ENCODE measurements around the gene C16orf82.
"Not testable (repeated sequence)": the region's sequence is repeated elsewhere in the genome, so short reads cannot be mapped to it uniquely, and the experiment has no call there.

The C16orf82 gene

DNA sequence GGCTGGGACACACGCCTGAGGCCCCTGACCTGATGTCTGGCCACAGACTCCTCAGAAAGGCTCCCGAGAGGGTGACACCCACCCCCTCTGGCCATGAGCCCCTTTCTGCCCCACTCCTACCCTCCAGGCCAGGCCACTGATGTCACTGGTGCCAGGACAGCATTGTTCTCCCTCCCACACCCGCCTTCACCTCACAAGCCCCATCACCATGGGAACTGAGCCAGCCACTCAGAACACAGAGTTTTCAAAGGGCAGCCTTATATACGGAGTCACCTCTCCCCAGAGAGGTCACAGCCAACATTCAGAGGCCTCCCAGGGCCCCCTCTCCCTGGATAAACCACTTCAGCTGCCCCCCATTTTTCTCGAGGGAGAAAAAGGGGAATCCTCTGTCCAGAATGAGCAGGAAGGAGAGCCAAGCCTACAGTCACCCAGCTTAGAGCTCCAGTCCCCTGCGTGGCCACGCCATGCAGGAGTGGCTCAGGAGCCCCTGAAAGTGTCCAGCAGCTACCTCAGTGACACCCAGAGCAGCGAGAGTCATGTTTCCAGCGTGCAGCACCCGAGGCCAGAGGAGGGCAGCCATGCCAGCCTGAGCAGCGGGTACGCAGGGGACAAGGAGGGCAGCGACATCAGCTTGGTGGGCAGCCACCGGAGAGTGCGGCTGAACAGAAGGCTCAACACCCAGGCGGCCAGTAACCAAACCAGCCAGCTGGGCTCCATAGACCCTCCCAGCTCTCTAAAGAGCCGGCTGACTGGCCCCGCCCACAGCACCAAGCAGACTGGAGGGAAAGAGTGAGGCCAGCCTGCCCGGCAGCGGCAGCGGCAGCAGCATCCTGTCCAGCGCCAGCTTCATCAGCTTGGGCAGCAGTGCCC, at the start of gene C16orf82:
TSS of gene C16orf82 (plus strand) at position 260 of the 870 bp plus-strand sequence.
- DNase-seq (ENCODE audit: low spot score) = no peak

DNA sequence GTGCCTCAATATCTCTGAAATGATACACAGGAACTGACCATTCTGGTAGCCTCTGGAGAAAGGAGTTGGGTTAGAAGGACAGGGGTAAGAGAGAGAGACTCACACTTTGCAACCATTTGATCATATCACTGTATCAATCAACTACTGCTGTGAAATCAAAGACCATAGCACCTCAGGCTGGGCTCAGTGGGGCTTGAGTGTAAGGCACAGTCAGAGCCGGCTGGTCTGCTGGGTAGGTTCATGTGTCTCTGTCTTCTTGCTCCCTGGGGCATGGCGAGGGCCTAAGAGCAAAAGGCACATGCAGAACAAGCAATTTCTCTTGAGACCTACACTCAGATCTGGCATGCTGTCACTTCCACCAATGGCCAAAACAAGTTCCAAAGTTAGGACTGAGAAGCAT, 46.7 kb upstream of the C16orf82 start:
- no peak for DNase-seq (ENCODE audit: low spot score)

DNA sequence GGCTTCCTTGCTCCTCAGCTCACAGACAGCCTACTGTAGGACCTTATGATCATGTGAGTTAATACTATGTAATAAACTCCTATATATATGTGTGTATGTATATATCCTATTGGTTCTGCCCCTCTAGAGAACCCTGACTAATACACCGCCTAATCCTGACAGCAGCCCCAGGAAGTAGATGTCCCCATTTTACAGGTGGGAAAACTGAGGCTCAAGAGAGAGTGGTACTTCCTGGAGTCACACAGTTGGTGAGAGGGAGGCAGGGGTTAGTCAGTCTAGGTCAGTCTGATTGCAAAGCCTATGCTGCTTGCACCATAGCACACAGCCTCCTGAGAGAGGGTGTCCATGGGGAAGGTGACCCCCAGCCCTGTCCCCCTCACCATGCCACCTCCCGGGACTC, 42.7 kb upstream of the C16orf82 start:
- DNase-seq (ENCODE audit: low spot score) = no peak

DNA sequence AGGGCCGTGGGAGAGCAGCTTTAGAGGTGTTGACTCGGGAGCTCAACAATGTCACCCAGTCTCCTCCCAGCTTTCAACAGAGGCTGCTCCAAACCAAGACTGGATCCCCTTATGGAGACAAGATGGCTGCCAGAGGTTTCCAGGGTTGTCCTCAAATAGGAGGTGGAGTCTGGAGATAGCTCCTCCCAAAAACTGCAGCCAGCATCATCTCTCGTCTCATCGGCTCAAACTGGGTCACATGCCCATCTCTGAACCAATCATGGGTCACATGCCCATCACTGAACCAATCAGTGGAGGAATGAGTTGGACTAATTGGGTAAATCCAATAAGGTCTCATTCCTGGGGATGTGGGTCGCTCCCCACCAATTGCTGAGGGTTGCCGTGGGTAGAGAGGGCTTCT, 41.1 kb upstream of the C16orf82 start:
- DNase-seq (ENCODE audit: low spot score) = no peak

DNA sequence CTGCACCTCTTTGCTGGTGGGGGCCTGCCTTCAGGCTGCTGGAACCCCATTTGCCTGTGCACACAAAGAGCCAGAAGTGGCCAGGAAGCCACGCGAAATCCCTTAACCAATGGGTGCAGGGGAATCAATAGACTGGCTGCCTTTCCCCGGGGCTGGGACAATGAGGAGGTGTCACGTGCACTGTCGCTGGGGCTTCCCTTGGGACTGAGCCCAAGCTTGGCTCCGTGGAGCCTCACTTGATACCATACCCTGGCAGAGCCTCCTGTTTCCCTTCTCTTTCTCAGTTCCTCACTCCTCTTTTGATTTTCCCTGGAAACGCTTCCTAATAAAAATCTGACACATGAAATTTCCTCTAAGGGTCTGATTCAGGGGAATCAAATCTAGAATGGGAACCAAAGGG, 38.8 kb upstream of the C16orf82 start:
- DNase-seq (ENCODE audit: low spot score) = no peak

DNA sequence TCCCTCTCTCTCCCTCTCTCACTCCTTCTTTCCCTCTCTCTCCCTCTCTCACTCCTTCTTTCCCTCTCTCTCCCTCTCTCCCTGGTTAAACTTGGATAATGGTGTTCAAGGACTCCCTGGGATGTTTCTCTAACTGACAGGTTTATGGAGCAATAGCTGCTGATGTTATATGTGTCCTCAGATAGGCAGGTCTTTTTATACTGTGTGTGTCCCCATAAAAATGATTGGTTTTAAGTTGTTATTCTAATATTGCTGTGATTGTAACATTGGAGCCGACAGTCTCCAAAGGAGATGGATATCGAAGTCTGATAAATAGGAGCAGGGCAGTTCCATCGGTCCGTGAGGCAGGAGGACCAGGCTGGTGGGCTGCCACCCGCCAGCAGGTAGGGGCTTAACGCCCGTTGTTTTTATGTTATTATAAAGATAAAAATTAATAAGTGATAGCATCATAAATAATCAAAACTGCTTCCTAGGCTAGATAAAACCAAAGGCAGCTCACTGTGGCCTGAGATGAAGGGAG, 38.1 kb upstream of the C16orf82 start:
- DNase-seq (ENCODE audit: low spot score) = no peak

DNA sequence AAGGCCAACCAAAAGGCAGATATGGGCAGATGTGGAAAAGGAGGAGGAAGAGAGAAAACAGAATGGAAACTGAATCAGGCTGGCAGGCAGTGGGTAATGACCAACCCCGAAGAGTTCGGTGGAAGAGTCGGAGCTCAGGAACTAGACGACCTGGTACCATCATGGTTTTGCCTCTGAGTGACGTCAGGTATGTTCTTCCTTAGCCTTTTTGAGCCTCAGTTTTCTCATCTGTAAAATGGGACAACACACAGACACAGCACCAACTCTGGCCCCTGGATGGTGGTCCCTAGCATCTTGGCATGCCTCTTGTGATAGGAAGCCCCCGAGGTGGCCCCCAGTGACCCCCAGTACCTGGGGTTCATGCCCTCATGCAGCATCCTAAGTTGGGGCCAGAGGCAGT, 37.2 kb upstream of the C16orf82 start:
- DNase-seq (ENCODE audit: low spot score) = no peak

DNA sequence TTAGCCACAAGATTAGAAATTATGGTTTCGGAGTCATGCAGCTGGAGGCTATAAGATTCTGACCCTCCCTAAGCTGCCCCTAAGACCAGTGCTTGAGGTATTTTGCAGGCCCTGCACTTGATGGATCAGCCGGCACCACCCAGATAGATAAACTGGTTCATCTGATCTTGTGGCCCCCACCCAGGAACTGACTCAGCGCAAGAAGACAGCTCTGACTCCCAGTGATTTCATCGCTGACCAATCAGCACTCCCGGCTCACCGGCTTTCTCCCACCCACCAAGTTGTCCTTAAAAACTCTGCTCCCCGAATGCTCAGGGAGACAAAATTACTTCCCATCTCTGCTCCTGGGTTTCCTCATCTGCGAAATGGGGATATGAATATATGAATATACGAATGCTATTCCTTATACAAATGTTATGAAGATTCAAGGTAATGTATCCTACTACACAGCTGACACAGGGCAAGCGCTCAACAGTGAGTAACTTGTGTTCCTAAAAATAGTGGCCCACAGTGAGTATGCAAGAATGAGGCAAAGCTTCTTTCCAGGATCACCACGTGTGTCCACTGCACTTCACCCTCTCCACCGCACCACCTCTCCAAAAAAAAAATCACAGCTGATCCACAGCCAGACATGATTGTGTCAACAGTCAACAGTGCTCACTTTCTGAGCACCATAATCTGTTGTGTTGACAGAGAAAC, 33.3 kb upstream of the C16orf82 start:
- DNase-seq (ENCODE audit: low spot score) = no peak

DNA sequence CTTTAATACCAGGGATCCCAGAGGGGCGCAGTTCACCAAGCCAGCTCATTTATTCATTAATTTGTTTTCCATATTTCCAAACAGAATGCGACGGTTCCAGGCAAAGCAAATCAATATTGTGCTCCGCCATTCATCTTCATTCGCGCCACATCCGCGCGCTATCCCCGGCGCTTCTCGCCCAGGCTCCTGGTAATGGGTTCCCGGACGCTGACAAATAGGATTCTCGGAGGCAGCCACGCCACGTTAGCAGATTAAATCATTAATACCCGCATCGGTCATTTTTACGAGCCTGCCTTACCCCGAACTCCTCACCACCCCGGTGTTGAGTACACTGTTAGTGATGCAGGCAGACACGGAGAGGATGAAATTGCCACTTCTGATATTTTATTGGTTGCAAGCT, 26.0 kb upstream of the C16orf82 start:
- DNase-seq (ENCODE audit: low spot score) = no peak

DNA sequence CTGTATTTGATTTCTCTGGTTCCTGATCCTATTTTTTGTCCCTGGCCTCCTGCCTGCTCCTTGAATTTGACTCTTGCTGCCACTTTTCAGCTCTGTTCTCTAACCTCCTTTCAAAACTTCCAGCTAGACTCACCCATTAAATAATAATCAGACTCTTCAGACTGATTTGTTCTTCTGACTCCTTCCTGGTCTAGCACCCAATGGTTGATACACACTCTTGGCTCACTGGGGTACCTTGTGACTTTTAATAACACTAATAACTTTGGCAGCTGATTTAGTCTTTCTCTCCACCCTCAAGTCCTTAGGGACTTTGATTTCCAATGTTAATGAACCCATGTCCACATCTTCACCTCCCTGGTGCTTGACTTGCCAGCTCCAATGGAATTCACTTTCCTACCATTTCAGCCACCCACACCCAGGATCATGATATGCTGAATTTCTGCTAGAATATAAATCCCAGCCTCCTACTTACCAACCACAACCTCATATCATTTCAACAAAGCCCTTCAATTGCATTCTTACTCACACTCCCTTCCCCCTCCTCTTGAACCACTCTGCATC, 19.7 kb upstream of the C16orf82 start:
- no peak for DNase-seq (ENCODE audit: low spot score)

DNA sequence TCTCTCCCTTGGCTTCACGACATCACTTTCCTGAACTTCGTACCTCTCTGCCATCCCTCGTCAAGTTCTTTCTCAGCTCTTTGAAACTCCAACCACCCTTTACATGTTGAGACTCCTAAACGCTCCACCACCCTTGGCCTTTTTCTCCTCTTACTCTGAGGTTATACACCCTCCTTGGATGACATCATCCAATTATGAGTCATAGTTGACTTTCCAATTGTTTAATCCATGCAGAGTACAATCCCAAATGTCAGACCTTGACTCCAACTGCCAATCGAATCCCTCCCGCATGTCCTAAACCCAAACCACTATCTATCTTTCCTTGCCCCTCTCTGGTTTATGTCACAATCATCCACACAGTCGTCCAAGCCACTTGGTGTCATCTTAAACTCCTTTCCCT, 18.4 kb upstream of the C16orf82 start:
- DNase-seq (ENCODE audit: low spot score) = no peak

DNA sequence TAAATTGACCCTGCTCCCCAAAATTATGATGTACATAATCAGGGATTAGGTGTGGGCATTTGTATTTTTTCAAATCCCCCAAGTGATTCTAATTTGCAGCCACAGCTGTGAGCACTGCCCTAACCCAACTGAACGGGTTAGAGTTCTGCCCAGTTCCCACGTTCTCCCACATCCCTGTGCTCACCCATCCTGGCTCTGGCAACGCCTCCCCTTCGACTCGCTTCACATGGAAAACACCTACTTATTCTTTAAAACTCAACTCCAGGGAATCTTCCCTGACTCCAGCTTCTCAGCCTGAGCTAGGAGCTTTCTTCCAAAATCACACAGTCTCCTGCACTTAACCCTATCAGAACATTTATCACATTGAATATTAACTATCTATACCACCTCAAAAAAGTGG, 17.6 kb upstream of the C16orf82 start:
- no peak for DNase-seq (ENCODE audit: low spot score)

DNA sequence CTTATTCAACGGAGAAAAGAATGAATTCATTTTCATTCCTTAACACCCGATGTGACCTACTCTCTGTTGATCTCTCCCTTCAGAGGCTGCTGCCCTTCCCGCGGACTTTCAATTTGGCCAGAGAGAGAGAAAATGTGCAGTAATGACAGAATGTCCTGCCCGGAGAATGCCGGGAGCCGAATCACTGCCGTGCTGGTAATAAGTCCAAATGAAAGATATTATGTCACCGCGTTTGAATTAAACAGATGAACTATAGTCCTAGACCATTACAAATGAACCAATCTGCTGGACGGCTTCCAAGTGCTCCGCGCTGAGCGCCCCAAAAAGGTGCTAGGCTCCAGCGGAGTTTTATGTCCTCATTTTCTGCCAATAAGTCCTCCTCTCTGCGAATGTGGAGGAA, 14.7 kb upstream of the C16orf82 start:
- DNase-seq (ENCODE audit: low spot score) = no peak

DNA sequence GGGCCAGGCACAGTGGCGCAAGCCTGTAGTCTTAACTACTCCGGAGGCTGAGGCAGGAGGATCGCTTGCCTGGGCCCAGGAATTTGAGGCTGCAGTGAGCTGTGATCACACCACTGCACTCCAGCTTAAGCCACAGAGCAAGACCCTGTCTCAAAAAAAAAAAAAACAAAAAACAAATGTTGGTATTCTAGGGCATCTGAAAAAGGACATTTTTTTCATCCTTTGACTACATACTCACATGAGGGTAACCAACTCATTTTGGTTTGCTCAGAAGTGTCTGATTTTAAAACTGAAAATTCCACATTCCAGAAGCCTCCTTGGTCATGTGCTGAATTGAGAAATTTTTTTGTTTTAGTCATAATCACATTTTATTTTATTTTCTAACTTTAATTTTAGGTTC, 12.7 kb upstream of the C16orf82 start:
- DNase-seq (ENCODE audit: low spot score) = no peak

DNA sequence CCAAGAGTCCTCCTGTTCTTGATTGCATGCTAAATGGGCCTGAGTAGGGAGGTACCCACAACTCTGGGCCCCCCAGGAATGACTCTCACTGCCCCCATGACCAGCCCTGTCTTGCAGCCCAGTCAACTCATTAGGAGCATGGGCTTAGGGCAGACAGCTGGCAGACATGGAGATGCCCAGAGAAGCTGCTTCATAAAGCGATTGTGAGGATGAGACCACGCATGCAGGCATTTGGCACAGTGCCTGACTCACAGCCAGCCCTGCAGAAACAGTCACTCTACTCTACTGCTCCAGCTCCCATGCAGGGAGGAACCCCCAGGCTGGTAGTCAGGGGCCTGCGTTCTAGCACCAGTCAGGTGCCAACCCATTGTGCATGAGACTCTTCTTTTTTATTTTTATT, 8.4 kb upstream of the C16orf82 start:
- DNase-seq (ENCODE audit: low spot score) = no peak

DNA sequence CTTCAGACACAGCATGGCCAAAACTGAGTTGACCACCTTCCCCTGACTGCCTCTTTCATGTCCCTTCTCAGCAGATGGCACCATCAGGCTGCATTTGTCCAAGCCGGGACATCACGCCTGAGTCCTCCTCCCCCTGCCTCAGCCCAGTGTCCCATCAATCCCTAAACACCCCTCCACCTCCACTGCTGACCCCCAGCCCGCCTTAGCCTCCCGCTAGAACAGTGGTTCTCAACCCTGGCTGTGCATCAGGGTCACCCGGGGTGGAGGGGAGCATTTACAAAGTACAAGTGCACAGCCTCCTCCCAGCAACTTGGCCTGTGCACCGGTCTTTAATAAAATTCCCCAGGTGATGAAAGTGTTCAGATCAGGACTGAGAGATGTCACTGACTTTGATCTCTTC, 4.0 kb downstream of the C16orf82 start:
- DNase-seq (ENCODE audit: low spot score) = no peak

DNA sequence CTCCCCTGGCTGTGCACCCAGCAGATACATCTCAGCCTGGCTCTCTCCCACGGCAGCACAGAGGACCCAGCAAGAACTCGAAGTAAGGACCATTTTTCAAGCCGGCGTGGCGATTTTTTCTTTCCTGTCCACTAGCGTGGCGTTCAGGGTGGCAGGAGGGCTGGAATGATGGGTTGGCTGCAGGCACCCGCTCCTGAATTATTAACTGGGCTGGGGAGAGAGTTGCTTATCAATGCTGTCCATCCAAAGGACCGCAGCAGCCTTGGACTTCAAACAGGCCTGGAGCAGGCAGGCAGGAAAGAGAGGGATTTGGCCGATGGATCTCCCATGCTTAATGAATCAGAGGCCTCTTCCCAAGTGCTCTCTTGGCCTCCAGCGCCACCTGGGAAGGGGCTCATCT, 7.0 kb downstream of the C16orf82 start:
- no peak for DNase-seq (ENCODE audit: low spot score)

DNA sequence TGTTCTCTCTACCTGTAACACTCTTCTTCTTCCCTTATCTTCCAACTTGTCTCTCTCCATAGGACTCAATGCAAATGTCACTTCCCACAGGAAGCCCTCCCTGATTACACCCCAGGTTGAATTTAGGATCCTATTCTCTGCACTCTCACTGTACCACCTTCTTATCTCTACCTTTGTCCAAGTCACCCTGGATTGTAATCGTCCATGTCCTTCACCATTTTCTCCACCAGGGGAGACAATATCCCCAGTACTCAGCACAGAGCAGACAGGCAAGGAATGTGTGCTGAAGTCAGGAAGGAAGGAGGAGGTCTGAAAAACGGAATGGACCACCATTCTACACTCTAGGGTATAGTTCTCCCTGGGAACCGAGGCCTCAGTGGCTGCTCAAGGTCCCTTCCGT, 14.2 kb downstream of the C16orf82 start:
- DNase-seq (ENCODE audit: low spot score) = peak; percentile 23

DNA sequence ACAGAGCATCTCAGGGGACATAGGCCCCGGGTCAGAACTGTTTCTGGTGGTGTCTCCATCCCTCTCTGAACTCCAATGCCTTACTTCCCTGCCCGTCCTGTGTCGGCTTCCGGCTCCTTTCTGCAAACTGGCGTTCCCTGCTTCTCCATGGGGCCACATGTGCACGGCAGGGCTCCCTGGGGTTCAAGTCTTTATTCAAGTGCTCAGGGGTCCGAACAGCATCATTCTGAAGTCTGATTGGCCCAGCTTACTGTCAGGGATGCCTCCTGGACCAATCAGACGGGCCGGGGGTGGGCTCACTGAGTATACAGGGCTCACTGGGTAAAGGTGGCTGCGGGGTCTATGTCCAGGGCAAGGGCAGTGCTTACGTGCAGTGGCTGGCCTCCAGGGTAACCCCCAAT, 17.1 kb downstream of the C16orf82 start:
- peak; percentile 41 for DNase-seq (ENCODE audit: low spot score)

DNA sequence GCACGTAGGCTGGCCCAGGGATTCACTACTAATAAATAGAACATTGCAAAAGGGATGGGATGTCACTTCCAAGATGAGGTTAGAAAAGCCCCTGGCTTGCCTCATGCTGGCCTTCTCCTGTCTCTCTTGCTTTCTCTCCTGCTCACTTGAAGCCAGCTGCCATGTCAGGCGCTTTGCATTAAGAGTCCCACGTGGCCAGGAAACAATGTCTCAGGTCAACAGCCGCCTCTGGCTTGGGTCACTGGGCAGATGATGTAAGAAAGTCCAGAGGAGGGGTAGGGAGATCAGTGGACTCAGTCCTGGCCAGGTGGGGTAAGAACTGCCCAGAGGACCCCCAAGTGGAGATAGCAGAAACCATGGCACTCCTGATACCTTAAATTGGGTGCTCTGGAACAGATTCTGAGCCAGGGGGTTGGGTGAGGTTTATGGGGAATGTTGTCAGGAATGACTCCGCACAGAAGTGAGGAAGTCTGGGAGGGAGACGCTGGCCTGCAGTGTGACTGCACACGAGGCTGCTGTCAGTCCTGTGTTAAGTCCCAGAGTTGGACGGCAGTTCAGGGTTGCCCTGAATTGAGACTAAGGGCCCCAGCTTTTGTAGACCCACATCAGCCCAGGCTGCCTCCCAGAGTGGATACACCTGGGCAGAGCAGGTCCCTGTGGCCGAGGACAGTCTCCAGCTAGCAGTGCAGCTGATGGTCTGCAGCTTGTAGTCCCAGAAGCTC, 17.7 kb downstream of the C16orf82 start:
- no peak for DNase-seq (ENCODE audit: low spot score)

DNA sequence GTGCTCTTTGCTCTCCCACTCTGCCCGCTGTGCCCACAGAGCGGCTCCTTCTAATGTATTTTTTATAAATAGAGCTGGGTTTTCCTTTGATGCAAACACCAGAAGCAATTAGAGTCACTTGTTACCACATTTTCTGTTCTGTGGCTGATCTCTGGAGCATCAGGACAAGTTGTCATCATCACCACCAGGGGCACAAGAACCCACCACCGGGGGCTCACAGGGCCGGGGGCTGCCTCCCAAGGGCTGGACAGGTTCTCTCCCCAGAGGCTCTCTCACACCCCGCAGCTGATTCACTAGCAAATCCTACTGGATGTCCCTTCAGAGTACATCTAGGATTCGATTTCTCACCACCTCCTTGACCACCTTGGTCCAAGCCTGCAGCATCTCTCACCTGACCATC, 18.5 kb downstream of the C16orf82 start:
- DNase-seq (ENCODE audit: low spot score) = no peak

DNA sequence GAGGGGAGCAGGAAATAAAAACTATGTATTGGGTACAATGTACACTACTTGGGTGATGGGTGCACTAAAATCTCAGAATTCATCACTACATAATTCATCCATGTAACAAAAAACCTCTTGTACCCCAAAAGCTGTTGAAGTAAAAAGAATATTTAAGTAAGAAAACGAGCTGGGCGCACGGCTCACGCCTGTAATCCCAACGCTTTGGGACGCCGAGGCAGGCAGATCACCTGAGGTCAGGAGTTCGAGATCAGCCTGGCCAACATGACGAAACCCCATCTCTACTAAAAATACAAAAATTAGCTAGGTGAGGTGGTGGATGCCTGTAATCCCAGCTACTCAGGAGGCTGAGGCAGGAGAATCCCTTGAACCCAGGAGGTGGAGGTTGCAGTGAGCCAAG, 19.3 kb downstream of the C16orf82 start:
- not testable (repeated sequence) for DNase-seq (ENCODE audit: low spot score)
